Kidney tubule cell (primary cell): ENCODE results near the gene NACA.
"Not testable (repeated sequence)": the region's sequence is repeated elsewhere in the genome, so short reads cannot be mapped to it uniquely, and the experiment has no call there.

ENCODE experiments used
- DNase-seq: peaks from one replicate; pipeline ENCODE4 v3.0.0-alpha.2; 2018; ENCODE audit warnings: low spot score

Gene NACA

DNA sequence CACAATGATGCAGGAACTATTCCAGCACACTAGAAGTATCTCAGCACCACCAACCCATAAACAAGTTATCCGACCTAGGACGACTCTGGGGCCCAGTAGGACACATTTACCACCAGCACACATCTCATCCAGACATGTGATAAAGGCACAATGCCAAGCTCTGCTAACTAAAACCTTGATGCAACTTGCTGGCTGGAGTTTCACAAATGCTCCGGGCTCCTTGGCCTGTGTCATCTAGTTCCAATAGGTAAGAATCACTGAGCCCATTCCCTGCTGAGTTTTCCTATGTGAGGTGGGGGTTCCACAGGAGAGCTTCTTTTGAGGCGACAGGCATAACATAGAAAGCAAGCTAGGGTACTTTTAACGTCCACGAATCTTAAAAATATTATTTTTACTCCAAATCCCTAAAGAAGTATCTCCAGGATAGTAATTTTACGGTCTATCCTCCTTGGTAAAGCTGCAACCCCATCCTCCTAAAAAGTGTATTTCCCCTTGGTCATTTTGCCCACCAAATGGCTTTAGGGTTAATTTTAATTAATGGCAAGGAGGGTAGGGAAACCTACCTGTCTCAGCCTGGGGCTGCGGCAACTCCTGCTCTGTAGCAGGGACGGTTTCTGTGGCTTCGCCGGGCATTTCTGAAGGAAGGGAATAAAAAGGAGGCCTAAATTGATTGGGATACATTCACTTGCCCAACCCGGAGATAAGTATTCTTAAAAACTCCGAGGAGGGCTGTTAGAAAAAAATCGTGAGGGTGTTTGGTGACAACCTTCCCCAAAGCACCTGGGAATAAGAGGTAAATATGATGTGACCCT, 1.0 kb downstream of the NACA start:
- peak; percentile 59 for DNase-seq

- DNase-seq: no peak
Observed at GRCh38 chr12:56723352-56723751, 1.7 kb downstream of the NACA start.

DNA sequence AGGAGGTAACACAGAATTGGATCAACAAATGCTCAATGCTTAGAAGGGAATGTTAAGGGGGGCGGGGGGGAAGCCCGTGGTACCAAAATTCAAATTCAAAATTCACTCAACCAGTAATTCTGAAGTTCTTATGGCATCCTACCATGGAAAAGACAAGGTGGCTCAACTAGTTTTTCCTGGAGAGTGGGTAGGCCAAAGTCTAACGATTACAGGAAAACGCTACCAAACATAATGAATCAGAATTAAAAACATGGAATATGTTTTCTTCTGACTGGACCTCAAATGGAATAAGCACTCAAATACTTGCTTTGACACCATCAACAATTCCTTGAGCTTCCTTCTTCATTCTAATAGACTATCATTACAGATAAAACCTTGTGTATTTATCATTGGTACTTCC, 2.3 kb downstream of the NACA start:
- no peak for DNase-seq

GRCh38 chr12:56721721-56722120, 3.4 kb downstream of the NACA start:
- DNase-seq: no peak

- no peak for DNase-seq
Observed at GRCh38 chr12:56721216-56721615, 3.9 kb downstream of the NACA start.

DNA sequence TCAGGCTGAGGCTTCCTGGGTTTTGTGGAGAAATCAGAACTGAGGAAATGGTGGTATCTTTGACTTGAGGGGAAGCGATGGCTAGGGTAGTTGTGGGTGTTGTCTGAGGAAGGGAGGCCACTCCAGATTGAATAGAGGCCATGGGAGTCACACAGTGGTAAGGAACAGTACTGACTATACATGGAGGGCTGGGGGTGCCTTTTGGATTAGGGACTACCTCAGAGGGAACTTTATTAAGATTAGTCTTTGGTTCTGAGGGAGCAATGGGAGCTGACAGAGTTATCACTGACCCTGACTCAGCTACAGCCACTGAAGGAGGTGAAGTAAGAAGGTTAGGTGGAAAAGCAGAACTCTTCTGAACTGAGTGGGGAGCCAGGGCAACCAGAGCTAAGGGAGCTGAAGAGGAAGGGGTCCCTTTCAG, 4.4 kb downstream of the NACA start:
- DNase-seq: no peak

DNA sequence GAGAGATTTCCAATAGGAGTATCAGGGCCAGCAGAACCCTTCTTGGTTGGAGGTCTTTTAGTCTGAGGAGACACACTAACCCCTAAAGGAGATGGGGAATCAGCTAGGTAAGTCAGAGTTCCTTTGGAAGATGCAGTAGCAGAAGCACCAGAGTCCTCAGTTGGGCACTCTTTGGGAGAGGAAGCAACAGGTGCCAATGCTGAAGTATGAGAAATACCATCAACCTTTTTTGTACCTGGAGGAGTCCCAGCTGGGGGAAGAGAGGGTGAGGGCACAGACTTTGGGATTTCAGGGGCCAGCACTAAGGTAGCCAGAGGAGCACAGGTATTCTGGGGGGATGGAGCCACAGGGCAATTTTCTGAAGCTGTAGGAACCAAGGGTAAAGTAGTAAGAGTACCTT, 6.0 kb downstream of the NACA start:
- no peak for DNase-seq

- no peak for DNase-seq
Observed at GRCh38 chr12:56718636-56719035, 6.5 kb downstream of the NACA start.

DNA sequence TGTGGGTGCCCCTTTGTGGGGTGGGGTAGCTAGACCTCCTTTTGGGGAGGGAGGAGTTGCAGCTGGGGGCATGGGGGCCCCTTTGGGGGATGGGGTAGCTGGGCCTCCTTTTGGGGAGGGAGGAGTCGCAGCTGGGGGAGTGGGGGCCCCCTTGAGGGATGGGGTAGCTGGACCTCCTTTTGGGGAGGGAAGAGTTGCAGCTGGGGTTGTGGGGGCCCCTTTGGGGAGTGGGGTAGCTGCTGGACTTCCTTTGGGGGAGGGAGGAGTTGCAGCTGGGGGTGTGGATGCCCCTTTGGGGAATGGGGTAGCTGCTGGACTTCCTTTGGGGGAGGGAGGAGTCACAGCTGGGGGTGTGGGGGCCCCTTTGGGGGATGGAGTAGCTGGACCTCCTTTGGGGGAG, 7.0 kb downstream of the NACA start:
- no peak for DNase-seq

GRCh38 chr12:56716933-56717880, 7.9 kb downstream of the NACA start:
- no peak for DNase-seq

DNA sequence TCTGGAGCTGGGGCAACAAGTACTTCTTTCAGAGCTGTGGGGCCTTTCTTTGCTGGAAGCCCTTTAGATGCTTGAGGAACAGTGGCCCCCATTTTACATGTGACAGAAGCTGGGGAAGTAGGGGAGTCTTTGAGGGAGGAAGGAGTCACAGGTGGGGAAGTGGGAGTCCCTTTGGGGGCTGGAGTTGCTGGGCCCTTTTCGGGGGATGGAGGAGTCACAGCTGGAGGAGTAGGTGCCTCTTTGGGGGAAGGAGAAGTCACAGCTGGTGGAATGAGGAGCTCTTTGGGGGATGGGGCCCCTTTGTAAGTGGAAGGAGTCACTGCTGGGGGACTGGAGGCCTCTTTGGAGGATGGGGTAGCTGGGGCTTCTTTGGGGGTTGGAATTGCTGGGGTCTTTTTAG, 8.6 kb downstream of the NACA start:
- no peak for DNase-seq

GRCh38 chr12:56715798-56716197, 9.3 kb downstream of the NACA start:
- no peak for DNase-seq

- DNase-seq: no peak
Observed at GRCh38 chr12:56714431-56714929, 10.6 kb downstream of the NACA start.

DNA sequence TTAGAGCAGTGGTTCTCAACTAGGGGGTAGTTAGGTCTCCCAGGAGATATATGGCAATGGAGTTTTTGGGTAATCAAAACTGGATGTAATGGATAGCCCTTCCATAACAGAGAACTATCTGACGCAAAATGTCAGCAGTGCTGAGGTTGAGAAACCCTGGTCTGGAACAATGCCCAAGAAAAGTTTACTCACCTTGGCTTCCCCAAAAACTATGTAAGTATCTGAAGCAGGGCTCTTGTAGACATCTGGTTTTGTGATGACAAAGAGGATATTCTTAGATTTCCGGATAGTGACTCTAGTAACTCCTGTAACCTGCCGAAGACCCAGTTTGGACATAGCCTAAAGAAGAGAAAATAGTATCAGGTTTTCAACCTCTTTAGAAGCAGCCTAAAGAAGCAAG, 11.8 kb downstream of the NACA start:
- DNase-seq: no peak

DNA sequence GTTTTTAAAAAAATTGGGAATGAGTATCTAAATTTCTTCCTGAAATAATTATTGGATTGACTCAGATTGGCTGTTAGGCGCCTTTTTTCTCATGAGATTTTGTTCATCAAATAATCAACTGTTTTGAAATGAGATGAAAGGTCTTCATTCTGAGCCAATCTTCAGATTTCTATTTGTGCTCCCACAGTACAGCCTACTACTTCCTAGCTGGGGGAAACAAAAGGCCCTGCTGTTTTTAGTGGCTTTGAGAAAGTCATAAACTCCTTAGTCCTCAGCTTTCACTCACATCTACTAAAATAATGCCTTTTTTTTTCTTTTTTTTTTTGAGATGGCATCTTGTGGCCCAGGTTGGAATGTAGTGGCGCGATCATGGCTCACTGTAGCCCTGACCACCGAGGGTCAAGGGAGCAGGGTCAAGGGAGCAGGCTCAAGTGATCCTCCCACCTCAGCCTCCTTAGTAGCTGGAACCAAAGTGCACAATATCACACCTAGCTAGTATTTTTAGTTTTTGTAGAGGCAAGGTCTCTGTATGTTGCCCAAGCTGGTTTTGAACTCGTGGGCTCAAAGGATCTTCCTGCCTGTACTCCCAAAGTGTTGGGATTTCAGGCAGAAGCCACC, 15.2 kb downstream of the NACA start:
- DNase-seq: no peak

DNA sequence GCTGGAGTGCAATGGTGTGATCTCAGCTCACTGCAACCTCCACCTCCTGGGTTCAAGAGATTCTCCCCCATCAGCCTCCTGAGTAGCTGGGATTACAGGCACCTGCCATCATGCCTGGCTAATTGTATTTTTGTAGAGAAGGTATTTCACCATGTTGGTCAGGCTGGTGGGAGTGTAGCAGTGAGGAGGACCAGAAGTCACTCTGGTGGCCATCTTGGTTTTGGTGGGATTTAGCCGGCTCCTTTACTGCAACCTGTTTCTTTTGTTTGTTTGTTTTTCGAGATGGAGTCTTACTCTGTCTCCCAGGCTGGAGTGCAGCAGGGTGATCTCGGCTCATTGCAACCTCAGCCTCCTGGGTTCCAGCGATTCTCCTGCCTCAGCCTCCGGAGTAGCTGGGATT, 20.6 kb downstream of the NACA start:
- DNase-seq: not testable (repeated sequence)

GRCh38 chr12:56699020-56699661, 26.0 kb downstream of the NACA start:
- no peak for DNase-seq

DNA sequence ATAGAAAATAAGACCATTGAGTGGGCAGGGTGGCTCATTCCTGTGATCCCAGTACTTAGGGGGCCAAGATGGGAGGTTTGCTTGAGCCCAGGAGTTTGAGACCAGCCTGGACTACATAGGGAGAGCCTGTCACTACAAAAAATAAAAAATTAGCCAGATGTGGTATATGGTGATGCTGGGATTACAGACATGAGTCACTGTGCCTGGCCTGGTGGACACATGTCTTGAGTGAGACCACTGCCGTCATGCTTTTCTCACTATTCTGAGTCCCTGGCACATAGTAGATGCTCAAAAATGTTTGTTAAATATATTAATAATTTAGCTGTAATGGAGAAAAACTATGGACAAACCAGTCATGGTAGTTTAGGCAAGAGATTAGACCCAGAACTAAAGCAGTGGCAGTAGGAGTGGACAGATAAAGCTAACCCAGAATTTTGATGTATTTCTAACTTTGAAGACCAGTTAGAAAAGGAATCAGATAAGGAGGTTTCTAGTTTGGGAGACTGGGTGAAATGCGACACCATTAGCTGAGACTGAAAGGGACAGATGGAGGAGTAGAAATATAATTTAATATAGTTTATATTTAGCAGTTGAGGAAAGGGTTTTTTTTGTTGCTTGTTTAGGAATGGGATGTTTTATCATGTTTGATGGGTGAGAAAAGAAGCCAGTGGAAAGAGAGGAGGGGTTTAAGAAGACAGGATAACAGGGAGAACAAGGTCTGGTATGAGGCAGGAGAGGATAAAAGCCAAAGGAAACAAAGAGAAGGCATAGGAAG, 29.6 kb downstream of the NACA start:
- no peak for DNase-seq

DNA sequence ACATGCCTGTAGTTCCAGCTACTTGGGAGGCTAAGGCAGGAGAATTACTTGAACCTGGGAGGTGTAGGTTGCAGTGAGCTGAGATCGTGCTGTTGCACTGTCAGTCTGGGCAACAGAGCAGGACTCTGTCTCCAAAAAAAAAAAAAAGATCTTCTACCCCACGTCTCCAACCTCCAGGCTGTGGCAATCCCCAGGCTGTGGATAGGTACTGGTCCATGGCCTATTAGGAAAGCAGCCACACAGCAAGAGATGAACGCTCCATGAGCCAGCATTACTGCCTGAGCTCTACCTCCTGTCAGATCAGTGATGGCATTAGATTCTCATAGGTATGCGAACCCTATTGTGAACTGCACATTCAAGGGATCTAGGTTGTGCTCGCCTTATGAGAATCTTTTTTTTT, 30.9 kb downstream of the NACA start:
- no peak for DNase-seq

DNA sequence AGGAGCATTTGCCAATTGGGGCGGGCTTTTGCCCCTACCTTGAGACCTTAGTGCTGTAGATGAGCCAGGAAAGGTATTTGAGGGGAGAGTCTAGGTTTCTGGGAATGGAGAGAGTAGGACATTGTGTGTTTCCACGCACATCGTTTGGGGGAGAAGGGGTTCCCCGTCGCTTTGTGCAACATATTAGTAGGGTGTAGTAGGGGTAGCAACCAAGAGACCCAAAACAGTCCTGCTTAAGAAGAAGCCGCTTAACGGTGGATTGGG, 36.3 kb downstream of the NACA start:
- no peak for DNase-seq

DNA sequence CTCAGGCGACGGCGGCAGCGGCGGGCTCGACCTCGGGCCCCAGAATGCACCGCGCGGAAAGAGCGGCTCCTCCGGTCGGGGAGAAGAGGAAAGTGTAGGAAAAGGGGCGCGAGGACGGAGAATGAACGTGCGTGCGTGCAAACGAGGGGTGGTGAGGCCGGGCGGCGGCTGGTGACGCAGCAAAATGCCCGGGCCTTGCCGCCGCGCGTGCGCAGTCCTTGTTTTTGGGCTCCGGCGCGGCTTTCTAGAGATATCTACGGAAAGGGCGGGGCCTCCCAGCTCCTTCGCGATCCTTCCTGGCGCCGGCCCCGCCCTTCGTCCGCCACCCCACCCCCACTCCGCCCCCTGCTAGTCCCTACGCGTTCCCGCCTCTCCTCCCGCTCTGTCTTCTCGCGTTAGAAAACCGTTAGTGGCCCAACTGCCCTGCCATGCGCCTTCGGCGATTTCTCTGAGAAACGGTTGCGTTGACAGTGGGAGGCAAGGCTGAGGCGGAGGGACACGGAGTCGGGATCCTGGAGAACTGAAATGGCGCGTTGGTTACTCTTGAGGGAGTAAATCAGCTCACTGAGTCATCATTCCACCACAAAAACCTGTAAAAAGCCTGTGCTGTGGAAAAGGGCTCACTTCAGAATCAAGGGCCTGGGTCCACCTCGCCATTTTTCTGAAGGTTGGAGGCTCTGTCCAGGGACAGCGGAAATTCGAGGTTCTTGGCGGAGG, 36.8 kb downstream of the NACA start, which contains the start of gene PTGES3:
PTGES3 (minus strand) TSS at position 156 of the 717 bp plus-strand sequence. CDS start 285 bp downstream, outside the sequence.
- DNase-seq: peak; percentile 98
